CD8-positive, alpha-beta memory T cell (primary cell): ENCODE data around the gene GMDS. TPM values are rescaled to one million over a fixed set of nuclear protein-coding genes. Genes with fewer than 3 reads are reported as not detected.

ENCODE experiments used
- CTCF ChIA-PET: fragments of 350-600 bp; sonication (Branson Sonifier 250); formaldehyde crosslinking; loops from one replicate; lab custom pipeline; 2021; ENCODE audit warnings: antibody characterized with exemption; lab: Charles Lee
- POLR2A ChIA-PET: fragments of 350-600 bp; sonication (Branson Sonifier 250); formaldehyde crosslinking; loops from one replicate; lab custom pipeline; 2021; ENCODE audit warnings: antibody characterized with exemption; lab: Charles Lee
- DNase-seq, 5 donors: peaks; one replicate each; pipeline versions ENCODE4 v3.0.0 to v3.0.0-alpha.2; 2020 to 2022; ENCODE audit warnings: mixed read lengths in 1 of 5
- H3K27ac ChIP-seq: one replicate; pipeline ENCODE4 v1.7.0; 2013; ENCODE audit warnings: low read depth, mild to moderate bottlenecking, low read length, moderate library complexity
- H3K27me3 ChIP-seq: 2 replicates; pipeline ENCODE4 v1.7.0; 2013; ENCODE audit warnings: low read length, mild to moderate bottlenecking; ENCODE audit not compliant: insufficient read depth, poor library complexity, severe bottlenecking
- H3K36me3 ChIP-seq: 2 replicates; pipeline ENCODE4 v1.7.0; 2013; ENCODE audit warnings: mild to moderate bottlenecking, low read length, moderate library complexity; ENCODE audit not compliant: insufficient read depth
- H3K4me1 ChIP-seq: 2 replicates; pipeline ENCODE4 v1.7.0; 2013; ENCODE audit warnings: mild to moderate bottlenecking, low read length, moderate library complexity; ENCODE audit not compliant: insufficient read depth
- H3K4me3 ChIP-seq: 2 replicates; pipeline ENCODE4 v1.7.0; 2013; ENCODE audit warnings: mild to moderate bottlenecking, low read length
- H3K9me3 ChIP-seq: 2 replicates; pipeline ENCODE4 v1.7.0; 2013; ENCODE audit warnings: mild to moderate bottlenecking, low read length
- H3K27ac Mint-ChIP-seq, 8 donors: one replicate each; pipeline ENCODE4 v1.8.0; 2020 to 2021; ENCODE audit warnings: mixed read lengths in 8 of 8, mild to moderate bottlenecking in 6 of 8, inconsistent platforms in 3 of 8, moderate library complexity in 3 of 8
- H3K27me3 Mint-ChIP-seq, 2 donors: one replicate each; pipeline ENCODE4 v1.8.0; 2020 to 2021; ENCODE audit warnings: mixed read lengths in 2 of 2, mild to moderate bottlenecking in 1 of 2, moderate library complexity in 1 of 2
- H3K36me3 Mint-ChIP-seq, 3 donors: one replicate each; pipeline ENCODE4 v1.8.0; 2020 to 2021; ENCODE audit warnings: mixed read lengths in 3 of 3, inconsistent platforms in 1 of 3, mild to moderate bottlenecking in 1 of 3
- H3K4me1 Mint-ChIP-seq, 3 donors: one replicate each; pipeline ENCODE4 v1.8.0; 2020 to 2021; ENCODE audit warnings: mixed read lengths in 3 of 3, inconsistent platforms in 1 of 3, mild to moderate bottlenecking in 1 of 3
- H3K4me3 Mint-ChIP-seq, 7 donors: one replicate each; pipeline ENCODE4 v1.8.0; 2020 to 2021; ENCODE audit warnings: mixed read lengths in 7 of 7, mild to moderate bottlenecking in 6 of 7, moderate library complexity in 4 of 7, inconsistent platforms in 2 of 7
- H3K9me3 Mint-ChIP-seq, 5 donors: one replicate each; pipeline ENCODE4 v1.8.0; 2020 to 2022; ENCODE audit warnings: mixed read lengths in 5 of 5, mild to moderate bottlenecking in 3 of 5, moderate library complexity in 2 of 5, inconsistent platforms in 1 of 5
- polyA plus RNA-seq: library from polyadenylated mRNA; unstranded; fragments of 300-500 nt; fragmentation: Illumina TruSeq; gene quantifications from one replicate; pipeline ENCODE4 v1.2.3, GENCODE V29; 2021
- total RNA-seq, 2 experiments: library from RNA; stranded (reverse); gene quantifications; one replicate each; pipeline ENCODE4 v1.2.3, GENCODE V29; 2021

The GMDS gene
- total and polyA plus RNA-seq, 3 experiments from 2014 or later = 16.4 to 33.4 (median 28.6) TPM

GRCh38 chr6:2120912-2121311 is 124.5 kb downstream of the GMDS start:
- Mint-ChIP-seq H3K36me3 (peaks cover 5 to 18% (median 13%) of the 10 kb centered on the region in 3 donors), H3K9me3 (peaks cover 0 to 3% (median 0%) of the 10 kb centered on the region in 5 donors), H3K27ac (peak overlapping the region in 1 of 8 donors; percentile 66), H3K27me3 (no peaks in the 10 kb centered on the region), H3K4me1 (peaks cover 0 to 4% (median 0%) of the 10 kb centered on the region in 3 donors), H3K4me3 (no peak overlapping the region)
- CTCF ChIA-PET = no interaction called here
- no peak for DNase-seq
- H3K4me3 ChIP-seq = no peak overlapping the region
- no peaks in the 10 kb centered on the region for H3K4me1 ChIP-seq
- POLR2A ChIA-PET = no interaction called here
- no peaks in the 10 kb centered on the region for H3K27me3 ChIP-seq
- H3K36me3 ChIP-seq = no peaks in the 10 kb centered on the region
- no peak overlapping the region for H3K27ac ChIP-seq
- H3K9me3 ChIP-seq = no peaks in the 10 kb centered on the region

- DNase-seq = no peak
- Histone ChIP-seq H3K27ac (no peak overlapping the region), H3K9me3 (no peaks in the 10 kb centered on the region), H3K4me1 (no peaks in the 10 kb centered on the region), H3K36me3 (no peaks in the 10 kb centered on the region), H3K27me3 (no peaks in the 10 kb centered on the region), H3K4me3 (no peak overlapping the region)
- POLR2A ChIA-PET = no interaction called here
- Mint-ChIP-seq H3K4me1 (peaks cover 0 to 1% (median 0%) of the 10 kb centered on the region in 3 donors), H3K4me3 (no peak overlapping the region), H3K36me3 (peaks cover 11 to 18% (median 14%) of the 10 kb centered on the region in 3 donors), H3K27me3 (no peaks in the 10 kb centered on the region), H3K9me3 (peaks cover 0 to 3% (median 0%) of the 10 kb centered on the region in 5 donors), H3K27ac (no peak overlapping the region)
- CTCF ChIA-PET = no interaction called here
These were observed 126.1 kb downstream of the GMDS start for GRCh38 chr6:2119275-2119674.

- H3K27me3 ChIP-seq = no peaks in the 10 kb centered on the region
- Mint-ChIP-seq H3K9me3 (peaks cover 0 to under 1% (median 0%) of the 10 kb centered on the region in 5 donors), H3K36me3 (peaks cover 11 to 22% (median 15%) of the 10 kb centered on the region in 3 donors), H3K27ac (no peak overlapping the region), H3K4me3 (no peak overlapping the region), H3K4me1 (peaks cover 0 to 1% (median 0%) of the 10 kb centered on the region in 3 donors), H3K27me3 (no peaks in the 10 kb centered on the region)
- CTCF ChIA-PET = no interaction called here
- H3K9me3 ChIP-seq = no peaks in the 10 kb centered on the region
- POLR2A ChIA-PET = no interaction called here
- DNase-seq = no peak
- H3K27ac ChIP-seq = no peak overlapping the region
- no peaks in the 10 kb centered on the region for H3K4me1 ChIP-seq
- no peak overlapping the region for H3K4me3 ChIP-seq
- no peaks in the 10 kb centered on the region for H3K36me3 ChIP-seq
These were observed 127.3 kb downstream of the GMDS start for GRCh38 chr6:2118136-2118535.

GRCh38 chr6:2117447-2117846 is 128.0 kb downstream of the GMDS start:
- Mint-ChIP-seq H3K27ac (no peak overlapping the region), H3K4me3 (no peak overlapping the region), H3K9me3 (no peaks in the 10 kb centered on the region), H3K27me3 (no peaks in the 10 kb centered on the region), H3K4me1 (peaks cover 0 to 5% (median 2%) of the 10 kb centered on the region in 3 donors), H3K36me3 (peaks cover 11 to 19% (median 14%) of the 10 kb centered on the region in 3 donors)
- POLR2A ChIA-PET = no interaction called here
- Histone ChIP-seq H3K27me3 (no peaks in the 10 kb centered on the region), H3K36me3 (no peaks in the 10 kb centered on the region), H3K9me3 (no peaks in the 10 kb centered on the region), H3K4me1 (no peaks in the 10 kb centered on the region), H3K4me3 (no peak overlapping the region), H3K27ac (no peak overlapping the region)
- DNase-seq = no peak
- CTCF ChIA-PET = no interaction called here

- Histone ChIP-seq H3K4me1 (no peaks in the 10 kb centered on the region), H3K4me3 (no peak overlapping the region), H3K27ac (no peak overlapping the region), H3K36me3 (no peaks in the 10 kb centered on the region), H3K9me3 (no peaks in the 10 kb centered on the region), H3K27me3 (no peaks in the 10 kb centered on the region)
- no peak for DNase-seq
- no peaks in the 10 kb centered on the region for H3K27me3 Mint-ChIP-seq
- no peaks in the 10 kb centered on the region for H3K9me3 Mint-ChIP-seq
- CTCF ChIA-PET = interaction anchor here (1.3 kb wide), 1 partner anchor 10 kb away, joined by 3 read pairs; no protein-coding TSS in a partner anchor
- peaks cover 11% of the 10 kb centered on the region in 3 donors for H3K36me3 Mint-ChIP-seq
- H3K27ac Mint-ChIP-seq = no peak overlapping the region
- no peak overlapping the region for H3K4me3 Mint-ChIP-seq
- H3K4me1 Mint-ChIP-seq = peaks cover 8 to 12% (median 8%) of the 10 kb centered on the region in 3 donors
- POLR2A ChIA-PET = no interaction called here
These were observed 128.9 kb downstream of the GMDS start for GRCh38 chr6:2116496-2116895.

- peaks cover 11 to 14% (median 13%) of the 10 kb centered on the region in 3 donors for H3K36me3 Mint-ChIP-seq
- CTCF ChIA-PET = no interaction called here
- peaks cover 20 to 24% (median 21%) of the 10 kb centered on the region in 3 donors for H3K4me1 Mint-ChIP-seq
These were observed 131.3 kb downstream of the GMDS start for GRCh38 chr6:2114100-2114499.

GRCh38 chr6:2111162-2111677 is 134.2 kb downstream of the GMDS start:
- H3K4me3 Mint-ChIP-seq = peak overlapping the region; percentile 10 to 81 (median 69)
- Histone ChIP-seq H3K27ac (no peak overlapping the region), H3K9me3 (no peaks in the 10 kb centered on the region), H3K27me3 (no peaks in the 10 kb centered on the region), H3K36me3 (no peaks in the 10 kb centered on the region), H3K4me3 (no peak overlapping the region), H3K4me1 (peaks cover 10% of the 10 kb centered on the region)
- H3K4me1 Mint-ChIP-seq = peaks cover 20 to 24% (median 21%) of the 10 kb centered on the region in 3 donors
- peak overlapping the region in 7 of 8 donors; percentile 15 to 86 (median 56) for H3K27ac Mint-ChIP-seq
- ChIA-PET CTCF (interaction anchor here (1.1 kb wide), 1 partner anchor 516 kb away, joined by 3 read pairs; no protein-coding TSS in a partner anchor), POLR2A (no interaction called here)
- H3K9me3 Mint-ChIP-seq = no peaks in the 10 kb centered on the region
- H3K36me3 Mint-ChIP-seq = peaks cover 7 to 18% (median 8%) of the 10 kb centered on the region in 3 donors
- H3K27me3 Mint-ChIP-seq = no peaks in the 10 kb centered on the region
- no peak for DNase-seq

More at GRCh38 chr6:2114100-2114499, 131.3 kb downstream of the GMDS start:
- Histone ChIP-seq H3K4me3 (no peak overlapping the region), H3K27ac (no peak overlapping the region), H3K4me1 (peaks cover 10% of the 10 kb centered on the region), H3K36me3 (no peaks in the 10 kb centered on the region), H3K27me3 (no peaks in the 10 kb centered on the region), H3K9me3 (no peaks in the 10 kb centered on the region)
- DNase-seq = no peak
- POLR2A ChIA-PET = interaction anchor here (1.1 kb wide), 1 partner anchor 10 kb away, joined by 4 read pairs; no protein-coding TSS in a partner anchor
- Mint-ChIP-seq H3K9me3 (no peaks in the 10 kb centered on the region), H3K4me3 (no peak overlapping the region), H3K27ac (no peak overlapping the region), H3K27me3 (no peaks in the 10 kb centered on the region)

GRCh38 chr6:2110504-2110903 is 134.9 kb downstream of the GMDS start:
- CTCF ChIA-PET = interaction anchor here (1.1 kb wide), 1 partner anchor 515 kb away, joined by 3 read pairs; no protein-coding TSS in a partner anchor
- peak overlapping the region; percentile 10 to 81 (median 69) for H3K4me3 Mint-ChIP-seq
- no peak for DNase-seq

More at GRCh38 chr6:2110504-2110903, 134.9 kb downstream of the GMDS start:
- Histone ChIP-seq H3K27me3 (no peaks in the 10 kb centered on the region), H3K9me3 (no peaks in the 10 kb centered on the region), H3K27ac (no peak overlapping the region), H3K4me3 (no peak overlapping the region), H3K36me3 (no peaks in the 10 kb centered on the region), H3K4me1 (peaks cover 10% of the 10 kb centered on the region)
- Mint-ChIP-seq H3K9me3 (no peaks in the 10 kb centered on the region), H3K36me3 (peaks cover 6 to 13% (median 8%) of the 10 kb centered on the region in 3 donors), H3K27ac (peak overlapping the region in 7 of 8 donors; percentile 15 to 86 (median 52)), H3K4me1 (peaks cover 20 to 24% (median 21%) of the 10 kb centered on the region in 3 donors), H3K27me3 (no peaks in the 10 kb centered on the region)
- POLR2A ChIA-PET = no interaction called here
